GM18520 (cell line): ENCODE measurements around the gene LYG1.
"Not testable (repeated sequence)": the region's sequence is repeated elsewhere in the genome, so short reads cannot be mapped to it uniquely, and the experiment has no call there.

Experiments used
- ATAC-seq: cut with Tn5 transposase; IDR thresholded peaks from one replicate; pipeline ENCODE4 v1.9.1; 2021; ENCODE audit not compliant: unreplicated experiment

The LYG1 gene

DNA sequence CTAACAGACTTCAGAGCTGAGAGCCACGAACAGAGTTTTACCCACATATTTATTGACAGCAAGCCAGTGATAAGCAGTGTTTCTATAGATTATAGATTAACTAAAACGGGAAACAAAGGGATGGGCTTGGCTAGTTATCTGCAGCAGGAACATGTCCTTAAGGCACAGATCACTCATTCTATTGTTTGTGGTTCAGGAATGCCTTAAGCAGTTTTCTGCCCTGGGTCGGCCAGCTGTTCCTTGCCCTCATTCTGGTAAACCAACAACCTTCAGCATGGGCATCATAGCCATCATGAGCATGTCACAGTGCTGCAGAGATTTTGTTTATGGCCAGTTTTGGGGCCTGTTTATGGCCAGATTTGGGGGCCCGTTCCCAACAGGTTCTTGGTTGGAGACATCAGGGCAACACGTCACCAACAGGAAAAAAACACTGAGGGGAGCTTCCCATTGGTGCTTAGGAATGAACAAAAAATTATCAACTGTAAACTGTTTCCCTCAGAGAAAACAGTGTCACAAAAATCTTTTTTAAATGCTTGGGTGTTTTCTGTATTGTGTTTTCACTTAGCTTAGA, 22.7 kb downstream of the LYG1 start:
- ATAC-seq = not testable (repeated sequence)

DNA sequence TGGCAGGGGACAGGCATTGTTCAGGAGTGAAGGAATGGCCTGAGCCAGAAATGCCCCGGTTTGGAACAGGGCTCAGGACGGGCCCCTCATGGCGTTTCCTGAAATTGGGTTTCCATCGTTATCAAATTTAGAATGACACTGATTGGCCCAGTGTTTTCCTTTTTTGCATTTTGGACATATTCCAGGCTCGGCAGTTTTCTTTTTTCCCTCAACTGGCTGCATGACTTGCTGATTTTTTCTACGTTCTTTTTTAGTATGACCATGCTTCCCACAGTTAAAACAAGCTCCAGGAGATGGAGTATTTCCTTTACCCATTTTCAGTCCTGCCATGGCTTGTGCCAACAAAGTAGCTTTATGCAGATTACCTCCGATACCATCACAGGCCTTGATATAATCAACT, 25.1 kb downstream of the LYG1 start:
- ATAC-seq = no peak

DNA sequence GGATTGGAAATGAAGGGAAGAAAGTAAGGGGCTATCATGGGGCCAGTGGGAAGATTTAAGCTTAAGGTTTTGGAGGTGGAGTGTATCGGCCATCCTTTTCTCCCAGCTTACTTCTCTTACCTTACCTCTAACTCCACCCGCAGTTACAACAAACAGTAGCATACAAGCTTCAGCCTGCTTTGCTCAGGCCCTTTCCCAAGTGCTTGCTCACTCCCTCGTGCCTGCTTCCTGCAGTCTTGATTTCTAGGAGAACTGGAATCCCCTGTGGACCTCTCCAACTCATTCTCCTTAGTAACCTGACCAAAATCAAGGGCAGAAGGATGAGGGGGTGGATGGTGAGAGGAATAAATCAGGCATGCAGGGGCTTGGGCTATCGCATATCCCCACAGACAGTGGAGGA, 39.8 kb downstream of the LYG1 start:
- no peak for ATAC-seq

DNA sequence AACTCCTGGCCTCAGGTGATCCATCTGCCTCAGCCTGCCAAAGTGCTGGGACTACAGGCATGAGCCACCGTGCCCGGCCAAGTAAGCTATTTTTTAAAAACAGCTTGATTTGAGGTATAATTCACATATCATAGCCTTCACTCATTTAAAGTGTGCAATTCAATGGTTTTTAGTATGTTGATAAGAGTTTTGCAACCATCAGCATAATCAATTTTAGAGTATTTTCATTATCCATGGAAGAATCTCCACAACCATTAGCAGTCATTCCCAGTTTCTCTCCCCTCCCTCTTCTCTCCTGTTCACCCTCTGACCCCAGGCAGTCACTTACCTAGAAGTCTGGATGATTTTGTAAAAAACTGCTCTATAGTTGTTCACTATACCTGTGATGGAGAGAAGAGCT, 40.8 kb downstream of the LYG1 start:
- ATAC-seq = no peak

DNA sequence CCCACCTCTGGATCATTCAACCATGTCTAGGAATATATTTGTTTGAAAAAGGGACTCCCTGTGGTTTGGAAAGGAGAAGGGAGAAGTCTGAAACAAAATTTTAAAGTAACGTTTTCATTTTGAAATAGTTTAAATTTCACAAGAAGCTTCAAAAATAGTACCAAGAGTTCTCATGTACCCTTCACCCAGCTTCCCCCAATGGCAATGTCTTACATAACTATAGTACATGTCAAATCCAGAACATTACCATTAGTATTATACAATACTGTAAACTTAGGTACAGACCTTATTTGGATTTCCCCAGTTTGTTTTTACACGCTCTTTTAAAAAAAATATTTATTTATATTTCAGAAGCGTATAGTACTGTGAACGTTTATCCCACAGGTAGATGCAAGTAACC, 41.5 kb downstream of the LYG1 start:
- no peak for ATAC-seq

DNA sequence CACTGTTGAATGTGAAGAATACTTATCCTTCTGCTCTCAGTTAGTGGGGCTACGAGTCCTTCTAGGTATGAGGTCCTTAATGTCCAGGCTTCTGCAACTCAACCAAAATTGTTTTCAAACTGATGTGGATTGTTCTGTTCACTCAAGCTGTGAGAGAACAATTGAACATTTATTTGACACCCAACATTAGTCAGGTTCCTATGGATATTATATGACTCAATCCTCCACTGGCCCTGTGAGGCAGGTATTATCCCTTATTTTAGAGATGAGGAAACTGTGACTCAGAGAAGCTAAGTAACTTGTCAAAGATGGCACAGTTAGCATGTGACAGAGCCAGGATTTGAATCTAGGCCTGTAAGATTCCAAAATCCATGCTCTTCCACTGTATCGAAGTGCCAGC, 44.3 kb downstream of the LYG1 start:
- ATAC-seq = no peak

DNA sequence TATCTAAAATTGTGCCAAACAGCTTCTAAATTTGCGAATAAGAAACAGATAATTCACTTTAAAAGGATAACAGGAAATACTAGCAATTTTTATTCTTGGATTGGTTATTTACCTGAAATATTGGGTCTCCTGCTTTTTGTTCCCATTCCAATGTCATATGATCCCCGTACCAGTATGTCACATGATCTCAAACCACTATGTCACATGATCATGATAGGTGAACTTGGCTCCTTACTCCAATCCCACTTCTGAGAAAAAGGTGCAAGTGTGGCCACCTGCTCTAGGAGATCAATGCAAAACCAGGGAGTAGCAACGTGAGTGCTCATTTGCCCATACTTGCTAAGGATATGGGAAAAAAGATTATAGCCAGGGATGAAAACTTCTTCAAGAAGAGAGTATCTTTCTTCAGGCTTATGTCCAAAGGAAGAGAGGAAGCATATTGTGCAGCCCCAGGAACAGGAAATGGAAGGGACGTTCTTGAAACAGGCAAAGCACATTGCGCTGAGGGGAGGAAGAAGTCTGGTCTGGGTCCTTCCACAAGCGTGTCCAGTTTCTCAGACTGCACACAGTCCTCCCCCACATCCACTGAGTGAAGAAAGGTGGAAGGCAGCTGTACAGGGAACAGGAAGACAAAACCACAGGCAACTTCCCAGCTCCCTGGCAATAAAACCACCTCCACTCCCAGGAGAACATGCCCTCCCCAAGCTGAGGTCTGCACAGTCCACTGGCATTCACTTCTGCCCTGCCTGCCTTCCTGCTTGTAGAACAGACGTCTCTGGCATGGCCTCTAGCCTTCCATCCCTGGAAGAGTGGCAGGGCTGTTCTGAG, 45.3 kb downstream of the LYG1 start, which contains the start of gene LYG2:
TSS of gene LYG2 (minus strand) at position 176 of the 828 bp plus-strand sequence. CDS start 1,406 bp downstream, outside the sequence.
- ATAC-seq = no peak

DNA sequence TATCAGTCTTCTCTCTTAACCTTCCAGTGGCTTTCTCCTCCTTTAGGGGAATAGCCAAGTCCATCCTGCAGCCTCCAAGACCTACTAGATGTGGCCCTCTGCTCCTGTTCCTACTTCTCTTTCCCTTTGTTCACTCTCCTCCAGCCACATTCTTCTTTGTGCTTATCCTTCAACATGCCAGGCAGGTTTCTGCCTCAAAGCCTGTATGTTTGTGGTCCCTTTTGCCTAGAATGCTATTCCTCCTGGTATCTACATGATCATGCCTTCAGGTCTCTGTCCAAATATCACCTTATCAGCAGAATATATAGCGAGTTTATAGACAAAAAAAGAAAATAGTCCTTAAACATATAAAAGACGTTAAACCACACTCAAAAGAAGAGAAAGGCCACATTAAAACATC, 51.0 kb downstream of the LYG1 start:
- ATAC-seq = no peak

DNA sequence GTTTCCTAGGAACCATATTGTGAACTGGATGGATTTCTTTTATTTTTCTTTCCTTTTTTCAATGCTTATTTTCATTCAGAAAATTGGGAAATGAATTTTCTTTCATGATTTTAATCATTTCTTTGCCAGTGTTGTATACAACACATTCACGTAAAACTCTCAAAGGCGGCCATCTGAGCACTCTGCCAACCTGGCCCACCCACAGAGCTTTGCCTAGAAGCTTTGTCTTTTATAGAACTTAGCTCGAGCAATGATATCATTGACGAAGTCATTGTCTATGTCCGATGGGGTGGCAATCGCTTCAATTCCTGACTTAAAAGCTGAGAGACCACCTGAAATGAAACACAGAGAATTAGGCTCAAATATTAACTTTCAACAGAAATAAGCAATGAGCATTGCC, 58.8 kb downstream of the LYG1 start:
- ATAC-seq = no peak

DNA sequence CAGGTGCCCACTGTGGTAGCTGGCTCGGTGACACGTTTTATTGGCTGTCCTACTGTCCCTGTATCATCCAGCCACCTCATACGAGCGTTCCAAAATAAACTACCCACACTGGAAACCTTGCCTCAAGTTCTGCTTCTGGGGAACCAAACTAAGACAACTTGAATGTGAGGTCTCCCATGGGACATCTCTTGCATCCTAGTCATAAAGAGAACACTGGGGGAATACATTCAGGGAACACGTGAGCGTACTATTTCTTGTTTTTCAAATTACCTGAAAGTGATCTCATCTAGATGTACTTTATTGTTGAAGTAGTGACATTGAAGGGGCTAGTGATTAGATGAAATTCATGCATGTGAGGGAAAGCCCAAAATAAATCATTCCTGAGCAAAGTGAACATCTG, 60.6 kb downstream of the LYG1 start:
- no peak for ATAC-seq

DNA sequence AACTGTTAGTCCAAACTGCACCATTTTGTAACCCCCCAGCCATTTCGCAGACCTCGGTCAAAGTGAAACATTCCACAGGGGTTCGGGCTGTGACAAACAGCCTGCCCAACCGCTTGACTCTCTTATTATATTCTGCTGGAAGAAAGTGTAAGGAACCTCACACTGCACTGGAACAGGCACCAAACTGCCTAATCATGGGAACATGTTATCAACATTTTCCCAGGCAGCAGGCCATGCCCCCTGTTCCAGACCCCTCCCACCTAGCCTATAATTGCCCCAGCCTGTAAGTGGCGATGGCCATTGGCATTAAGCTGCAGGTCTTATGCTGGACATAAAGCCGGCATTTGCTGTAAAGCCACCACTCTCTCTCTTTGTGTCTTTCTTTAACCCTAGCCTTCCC, 62.4 kb downstream of the LYG1 start:
- no peak for ATAC-seq
